HCT116 (cell line): ENCODE measurements around the gene GLRX3. TPM values are rescaled to one million over a fixed set of nuclear protein-coding genes. Genes with fewer than 3 reads are reported as not detected.
"Not testable (repeated sequence)": the region's sequence is repeated elsewhere in the genome, so short reads cannot be mapped to it uniquely, and the experiment has no call there.

Experiments used
- ATAC-seq: fragments of 200-7000 bp; cut with Tn5 transposase; 2 replicates; pipeline ENCODE4 v1.9.1; 2020; ENCODE audit warnings: mild to moderate bottlenecking, moderate library complexity
- BruUV-seq: library from RNA; stranded (reverse); fragments of 400-500 nt; replicated peaks from 2 replicates; lab custom pipeline; 2021; lab: Mats Ljungman, UMichigan
- CTCF ChIA-PET: fragments of 300-600 bp; sonication (Branson Sonifier 250); formaldehyde crosslinking; loops from one replicate; lab custom pipeline; 2021; ENCODE audit warnings: antibody characterized with exemption; lab: Charles Lee
- POLR2A ChIA-PET: fragments of 300-600, 350-600 bp; sonication (Branson Sonifier 250); formaldehyde crosslinking; loops from one replicate; lab custom pipeline; 2021; ENCODE audit warnings: antibody characterized with exemption; lab: Charles Lee
- RAD21 ChIA-PET, 2 experiments: fragments of 300-600 bp; sonication (Branson Sonifier 250); formaldehyde crosslinking; loops; one replicate each; lab custom pipeline; 2023; ENCODE audit warnings: low total read pairs in 2 of 2; ENCODE audit not compliant: uncharacterized antibody in 2 of 2, unreplicated experiment in 2 of 2, low non-redundant PET in 1 of 2; lab: Charles Lee
- DNase-seq: peaks from one replicate; pipeline ENCODE4 v3.0.0-alpha.2; 2010; ENCODE audit warnings: low read depth, low spot score
- H2AFZ ChIP-seq: fragments of 200-600 bp; shearing (Covaris generic), sonication (generic); 2 replicates; pipeline ENCODE4 v1.6.1; 2017; ENCODE audit warnings: low read depth, mixed run types, mixed read lengths, antibody characterized with exemption, low read length; ENCODE audit not compliant: poor library complexity, severe bottlenecking
- H3K27ac ChIP-seq: 2 replicates; pipeline ENCODE4 v1.5.1; 2012; ENCODE audit warnings: low read depth, low read length
- H3K27me3 ChIP-seq: fragments of 200-600 bp; sonication (generic); 2 replicates; pipeline ENCODE4 v1.6.1; 2016; ENCODE audit warnings: mixed run types, low read length, mixed read lengths; ENCODE audit not compliant: insufficient read depth
- H3K36me3 ChIP-seq, 2 experiments: fragments of 200-500 bp in 1 of 2; fragments of 200-600 bp in 1 of 2; sonication (Bioruptor generic) in 1 of 2; sonication (generic) in 1 of 2; 2 replicates each; pipeline versions ENCODE4 v1.5.1 to v1.6.1; 2014 to 2016; ENCODE audit warnings: low read length in 2 of 2, inconsistent platforms in 1 of 2, mixed read lengths in 1 of 2, mixed run types in 1 of 2; ENCODE audit not compliant: insufficient read depth in 2 of 2, control insufficient read depth in 1 of 2
- H3K4me1 ChIP-seq, 2 experiments: fragments of 200-600 bp in 1 of 2; sonication (generic) in 1 of 2; 2 replicates each; pipeline versions ENCODE4 v1.5.1 to v1.6.1; 2012 to 2017; ENCODE audit warnings: low read length in 2 of 2, inconsistent platforms in 1 of 2, mild to moderate bottlenecking in 1 of 2, mixed read lengths in 1 of 2, mixed run types in 1 of 2, moderate library complexity in 1 of 2; ENCODE audit not compliant: insufficient read depth in 2 of 2, control insufficient read depth in 1 of 2
- H3K4me2 ChIP-seq: fragments of 200-600 bp; sonication (generic); 2 replicates; pipeline ENCODE4 v1.6.1; 2017; ENCODE audit warnings: mixed run types, low read length, mixed read lengths
- H3K4me3 ChIP-seq, 2 experiments: fragments of 200-600 bp in 1 of 2; sonication (generic) in 1 of 2; replicated peaks in 1 of 2; 2 replicates each; pipeline ENCODE4 v1.5.1; 2011 to 2016; ENCODE audit warnings: low read length in 2 of 2, control low read depth in 1 of 2, low read depth in 1 of 2, mild to moderate bottlenecking in 1 of 2, mixed read lengths in 1 of 2, mixed run types in 1 of 2
- H3K79me2 ChIP-seq: fragments of 200-600 bp; sonication (generic); 2 replicates; pipeline ENCODE4 v1.6.1; 2017; ENCODE audit warnings: mild to moderate bottlenecking, mixed run types, low read length, moderate library complexity, mixed read lengths; ENCODE audit not compliant: insufficient read depth
- H3K9ac ChIP-seq: fragments of 200-600 bp; sonication (generic); 2 replicates; pipeline ENCODE4 v1.6.1; 2016; ENCODE audit warnings: low read length, mixed read lengths
- H3K9me2 ChIP-seq: fragments of 200-600 bp; sonication (generic), shearing (Covaris generic); 2 replicates; pipeline ENCODE4 v1.6.1; 2017; ENCODE audit warnings: mixed run types, mild to moderate bottlenecking, moderate library complexity; ENCODE audit not compliant: insufficient read depth
- H3K9me3 ChIP-seq, 2 experiments: fragments of 200-500 bp in 1 of 2; fragments of 200-600 bp in 1 of 2; sonication (Bioruptor generic) in 1 of 2; sonication (generic) in 1 of 2; 2 replicates each; pipeline ENCODE4 v1.6.1; 2014 to 2017; ENCODE audit warnings: low read length in 2 of 2, mixed read lengths in 2 of 2, inconsistent platforms in 1 of 2, low read depth in 1 of 2, mild to moderate bottlenecking in 1 of 2, mixed run types in 1 of 2, moderate library complexity in 1 of 2; ENCODE audit not compliant: control insufficient read depth in 1 of 2, insufficient read depth in 1 of 2
- H4K20me1 ChIP-seq: fragments of 200-600 bp; sonication (generic), shearing (Covaris generic); 2 replicates; pipeline ENCODE4 v1.6.1; 2017; ENCODE audit warnings: mixed run types, mild to moderate bottlenecking, moderate library complexity; ENCODE audit not compliant: insufficient read depth
- EZH2phosphoT487 ChIP-seq: fragments of 200-600 bp; IDR thresholded peaks from 2 replicates; pipeline ENCODE4 v1.6.1; 2018; ENCODE audit warnings: antibody characterized with exemption, borderline replicate concordance
- POLR2A ChIP-seq: IDR thresholded peaks from 2 replicates; pipeline ENCODE4 v1.7.0; 2011; ENCODE audit warnings: borderline replicate concordance; ENCODE audit not compliant: insufficient read depth, insufficient read length; ENCODE audit errors: extremely low read depth
- SRF ChIP-seq: IDR thresholded peaks from 2 replicates; pipeline ENCODE4 v1.6.1; 2012; ENCODE audit warnings: low read depth
- intact Hi-C: fragments of 100-400 bp; cut with micrococcal nuclease; formaldehyde crosslinking; loops from 2 replicates; pipeline ENCODE4 v1.10.0; 2022
- total RNA-seq: library from RNA; stranded (reverse); gene quantifications from one replicate; pipeline ENCODE4 v1.2.1, GENCODE V29; 2021; ENCODE audit not compliant: unreplicated experiment
- TF ChIP-seq, protein P1 (sequence below), 3 experiments: fragments of 200-600 bp in 1 of 3; sonication (generic) in 1 of 3; IDR thresholded peaks in 2 of 3; conservative IDR thresholded peaks in 1 of 3; 2 replicates each; pipeline ENCODE4 v1.5.1; 2012 to 2017; ENCODE audit warnings: low read depth in 2 of 3, low read length in 2 of 3, antibody characterized with exemption in 1 of 3, borderline replicate concordance in 1 of 3, control low read depth in 1 of 3, mild to moderate bottlenecking in 1 of 3, mixed read lengths in 1 of 3, mixed run types in 1 of 3, moderate library complexity in 1 of 3; ENCODE audit not compliant: insufficient read depth in 1 of 3

GLRX3 gene
- total RNA-seq, 1 experiment from 2014 or later = 59.1 TPM

DNA sequence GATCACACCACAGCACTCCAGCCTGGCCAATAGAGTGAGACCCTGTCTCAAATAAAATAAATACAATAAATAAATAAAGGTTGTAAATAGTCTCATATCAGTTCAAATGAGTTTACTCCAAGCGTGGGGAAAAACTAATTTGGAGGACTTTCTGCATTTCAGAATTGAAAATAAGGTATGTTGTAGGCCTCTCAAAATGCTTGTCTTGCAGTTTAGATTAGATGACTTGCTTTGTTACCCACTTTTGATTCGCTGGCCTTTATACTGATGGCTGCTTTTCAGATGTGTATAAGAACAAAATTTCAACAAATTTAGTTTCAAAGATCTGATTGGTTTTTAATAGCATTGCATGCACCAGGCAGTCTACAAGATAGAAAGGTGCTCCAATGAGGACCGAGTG is 23.4 kb upstream of the GLRX3 start (continued):
- TF ChIP-seq, protein P1, sequence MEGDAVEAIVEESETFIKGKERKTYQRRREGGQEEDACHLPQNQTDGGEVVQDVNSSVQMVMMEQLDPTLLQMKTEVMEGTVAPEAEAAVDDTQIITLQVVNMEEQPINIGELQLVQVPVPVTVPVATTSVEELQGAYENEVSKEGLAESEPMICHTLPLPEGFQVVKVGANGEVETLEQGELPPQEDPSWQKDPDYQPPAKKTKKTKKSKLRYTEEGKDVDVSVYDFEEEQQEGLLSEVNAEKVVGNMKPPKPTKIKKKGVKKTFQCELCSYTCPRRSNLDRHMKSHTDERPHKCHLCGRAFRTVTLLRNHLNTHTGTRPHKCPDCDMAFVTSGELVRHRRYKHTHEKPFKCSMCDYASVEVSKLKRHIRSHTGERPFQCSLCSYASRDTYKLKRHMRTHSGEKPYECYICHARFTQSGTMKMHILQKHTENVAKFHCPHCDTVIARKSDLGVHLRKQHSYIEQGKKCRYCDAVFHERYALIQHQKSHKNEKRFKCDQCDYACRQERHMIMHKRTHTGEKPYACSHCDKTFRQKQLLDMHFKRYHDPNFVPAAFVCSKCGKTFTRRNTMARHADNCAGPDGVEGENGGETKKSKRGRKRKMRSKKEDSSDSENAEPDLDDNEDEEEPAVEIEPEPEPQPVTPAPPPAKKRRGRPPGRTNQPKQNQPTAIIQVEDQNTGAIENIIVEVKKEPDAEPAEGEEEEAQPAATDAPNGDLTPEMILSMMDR (IDR thresholded peaks at IDR 0.05 in 2 of 3, conservative IDR thresholded peaks at IDR 0.05 in 1 of 3; ENCODE audit: borderline replicate concordance in 1 of 3, insufficient read depth in 1 of 3, low read depth in 2 of 3, low read length in 2 of 3) = no peak
- TF ChIP-seq POLR2A (no peak), EZH2phosphoT487 (no peak), SRF (no peak)
- TF ChIP-seq, all 23 proteins: peak for 0

DNA sequence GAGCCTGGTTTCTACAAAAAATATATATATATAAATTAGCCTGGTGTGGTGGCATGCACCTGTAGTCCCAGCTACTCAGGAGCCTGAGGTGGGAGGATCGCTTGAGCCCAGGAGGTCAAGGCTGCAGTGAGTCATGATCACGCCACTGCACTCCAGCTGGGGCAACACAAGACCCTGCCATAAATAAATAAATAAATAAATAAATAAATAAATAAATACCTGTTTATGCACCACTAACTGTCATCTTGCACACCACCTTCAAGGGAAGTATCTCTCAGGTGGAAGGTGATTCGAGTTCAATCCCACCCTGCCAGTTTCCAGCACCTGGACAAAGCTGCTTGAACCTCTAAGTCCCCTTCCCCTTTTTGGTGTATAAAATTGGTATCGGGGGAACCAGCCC is 19.2 kb upstream of the GLRX3 start:
- H3K9me3 ChIP-seq, ATAC-seq, POLR2A ChIA-PET, H3K9ac ChIP-seq, H2AFZ ChIP-seq, H4K20me1 ChIP-seq, H3K27ac ChIP-seq, CTCF ChIA-PET, H3K4me2 ChIP-seq, intact Hi-C loops, H3K4me1 ChIP-seq, H3K27me3 ChIP-seq, BruUV-seq, DNase-seq, H3K36me3 ChIP-seq, H3K4me3 ChIP-seq, RAD21 ChIA-PET, H3K79me2 ChIP-seq, H3K9me2 ChIP-seq: not testable (repeated sequence)

DNA sequence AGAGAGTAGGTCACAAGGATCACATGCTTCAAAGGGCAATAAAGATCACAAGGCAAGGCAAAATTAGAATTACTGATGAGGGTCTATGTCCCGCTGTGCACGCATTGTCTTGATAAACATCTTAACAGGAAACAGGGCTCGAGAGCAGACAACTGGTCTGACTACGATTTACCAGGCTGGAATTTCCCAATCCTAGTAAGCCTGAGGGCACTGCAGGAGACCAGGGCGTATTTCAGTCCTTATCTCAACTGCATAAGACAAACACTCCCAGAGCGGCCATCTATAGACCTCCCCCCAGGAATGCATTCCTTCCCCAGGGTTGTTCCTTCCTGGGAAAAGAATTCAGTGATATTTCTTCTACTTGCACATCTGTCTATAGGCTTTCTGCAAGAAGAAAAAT is 18.7 kb upstream of the GLRX3 start:
- RAD21 ChIA-PET = not testable (repeated sequence)

More for the DNA sequence above, 18.7 kb upstream of the GLRX3 start:
- H3K9ac ChIP-seq, BruUV-seq, H3K4me1 ChIP-seq, H3K27ac ChIP-seq, H4K20me1 ChIP-seq, CTCF ChIA-PET, DNase-seq, H3K27me3 ChIP-seq, H3K4me3 ChIP-seq, ATAC-seq, H3K79me2 ChIP-seq, H3K9me3 ChIP-seq, H3K9me2 ChIP-seq, intact Hi-C loops, H3K4me2 ChIP-seq, H3K36me3 ChIP-seq, H2AFZ ChIP-seq, POLR2A ChIA-PET: not testable (repeated sequence)
